HG02884 (cell line): Measurements from ENCODE around the gene BUB1B.

Experiments
- ATAC-seq: cut with Tn5 transposase; IDR thresholded peaks from one replicate; pipeline ENCODE4 v1.9.1; 2021; ENCODE audit warnings: mild to moderate bottlenecking, moderate library complexity; ENCODE audit not compliant: unreplicated experiment

BUB1B gene

GRCh38 chr15:40182358-40183029 lies 21.6 kb downstream of the BUB1B start:
- no peak for ATAC-seq

- ATAC-seq = no peak
These were observed 23.0 kb downstream of the BUB1B start for GRCh38 chr15:40183636-40184463.

GRCh38 chr15:40190591-40190990 lies 29.7 kb downstream of the BUB1B start:
- ATAC-seq = no peak

GRCh38 chr15:40192942-40193341 lies 32.1 kb downstream of the BUB1B start:
- no peak for ATAC-seq

GRCh38 chr15:40197434-40197833 lies 36.6 kb downstream of the BUB1B start:
- no peak for ATAC-seq

GRCh38 chr15:40198355-40199085 lies 37.7 kb downstream of the BUB1B start:
- ATAC-seq = no peak

GRCh38 chr15:40204100-40204499 lies 43.2 kb downstream of the BUB1B start:
- no peak for ATAC-seq

GRCh38 chr15:40217166-40217824 lies 56.4 kb downstream of the BUB1B start:
- no peak for ATAC-seq

GRCh38 chr15:40219801-40220200 lies 58.9 kb downstream of the BUB1B start:
- ATAC-seq = no peak

GRCh38 chr15:40222131-40222530 lies 61.3 kb downstream of the BUB1B start:
- no peak for ATAC-seq

GRCh38 chr15:40226736-40227135 lies 65.9 kb downstream of the BUB1B start:
- ATAC-seq = no peak

- no peak for ATAC-seq
These were observed 68.4 kb downstream of the BUB1B start for GRCh38 chr15:40229316-40229715.

- no peak for ATAC-seq
These were observed 69.1 kb downstream of the BUB1B start for GRCh38 chr15:40229956-40230355.

- ATAC-seq = no peak
These were observed 71.8 kb downstream of the BUB1B start for GRCh38 chr15:40232625-40233070.

- ATAC-seq = no peak
These were observed 73.1 kb downstream of the BUB1B start for GRCh38 chr15:40233727-40234577.

- ATAC-seq = no peak
These were observed 73.9 kb downstream of the BUB1B start for GRCh38 chr15:40234783-40235182.

- ATAC-seq = no peak
These were observed 74.5 kb downstream of the BUB1B start for GRCh38 chr15:40235201-40235885.

GRCh38 chr15:40238532-40239403 lies 77.9 kb downstream of the BUB1B start, which contains the start of gene PAK6:
TSS of gene PAK6 (plus strand) at chr15:40239063. CDS start at chr15:40264786, 25,723 bp downstream.
- ATAC-seq = no peak

- ATAC-seq = no peak
These were observed 78.5 kb downstream of the BUB1B start for GRCh38 chr15:40239404-40239692.
